ENCODE data around the gene ACACA. TPM values are rescaled to one million over a fixed set of nuclear protein-coding genes. Genes with fewer than 3 reads are reported as not detected.

ACACA gene
- polyA plus RNA-seq, 1 donor: 39.9 TPM

DNA sequence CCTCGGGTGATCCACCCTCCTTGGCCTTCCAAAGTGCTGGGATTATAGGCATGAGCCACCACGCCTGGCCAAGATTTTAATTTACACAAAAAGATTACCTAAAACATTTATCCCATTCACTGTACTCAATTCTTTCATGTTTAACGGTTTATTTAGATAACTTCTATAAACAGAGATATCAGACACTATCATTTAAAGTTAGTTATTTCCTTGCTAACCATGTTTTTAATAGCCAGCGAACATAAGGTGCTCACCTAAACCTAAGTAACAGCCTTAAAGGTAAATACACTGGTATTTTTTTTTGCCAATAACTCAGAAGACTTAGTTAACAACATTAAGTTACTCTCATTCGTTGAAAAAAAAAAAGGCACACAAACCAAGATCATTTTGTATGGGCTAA is 112.9 kb downstream of the ACACA start:
- no peak for DNase-seq

GRCh38 chr17:37292429-37293139 is 114.1 kb downstream of the ACACA start:
- no peak for DNase-seq

DNA sequence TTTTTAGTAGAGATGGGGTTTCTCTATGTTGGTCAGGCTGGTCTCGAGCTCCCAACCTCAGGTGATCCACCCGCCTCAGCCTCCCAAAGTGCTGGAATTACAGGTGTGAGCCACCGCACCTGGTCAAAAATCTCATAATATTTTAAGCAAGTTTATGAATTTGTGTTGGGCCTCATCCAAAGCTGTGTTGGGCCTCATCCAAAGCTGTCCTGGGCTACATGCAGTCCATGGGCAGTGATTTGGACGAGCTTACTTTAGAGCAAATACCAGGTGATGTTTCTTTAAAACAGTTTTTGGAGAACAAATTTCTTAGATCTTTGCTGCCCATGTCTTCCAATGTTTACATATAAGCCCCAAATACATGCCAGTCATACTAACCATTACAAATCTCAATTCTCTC is 115.3 kb downstream of the ACACA start:
- no peak for DNase-seq

DNA sequence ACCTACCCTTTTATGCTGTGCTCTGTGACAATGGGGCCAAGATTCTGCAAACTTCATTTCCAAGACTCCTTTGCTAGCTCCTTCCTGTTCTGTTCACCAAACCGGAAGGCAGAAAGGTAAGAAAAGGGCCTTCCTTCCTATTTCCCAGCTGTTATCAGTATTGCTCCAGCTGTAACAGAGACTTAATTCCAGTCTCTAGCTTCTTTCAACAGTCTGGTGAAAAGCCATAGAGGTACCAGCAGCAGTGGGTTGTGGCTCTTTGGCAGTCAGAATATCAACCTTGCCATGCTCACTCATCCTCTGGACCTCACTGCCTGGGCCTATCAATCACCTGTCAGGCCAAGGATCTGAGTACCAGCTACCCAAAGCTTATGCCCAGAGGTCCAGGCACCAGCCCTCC is 120.2 kb downstream of the ACACA start:
- DNase-seq: no peak

DNA sequence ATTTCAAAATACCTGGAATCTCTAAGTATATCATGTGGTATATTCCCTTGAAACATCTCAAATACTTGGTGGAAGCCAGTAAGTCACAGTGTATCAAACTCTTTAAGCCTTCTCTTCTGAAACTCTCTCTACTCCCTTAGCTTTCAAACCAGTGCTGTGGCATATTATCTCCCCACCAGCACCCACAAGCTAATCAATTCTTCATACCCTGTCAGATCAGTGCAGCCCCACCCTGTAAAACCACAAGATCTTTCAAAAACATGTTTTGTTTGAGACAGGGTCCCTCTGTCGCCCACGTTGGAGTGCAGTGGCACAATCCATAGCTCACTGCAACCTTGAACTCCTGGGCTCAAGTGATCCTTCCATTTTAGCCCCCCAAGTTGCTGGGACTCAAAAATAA is 122.4 kb downstream of the ACACA start:
- no peak for DNase-seq

DNA sequence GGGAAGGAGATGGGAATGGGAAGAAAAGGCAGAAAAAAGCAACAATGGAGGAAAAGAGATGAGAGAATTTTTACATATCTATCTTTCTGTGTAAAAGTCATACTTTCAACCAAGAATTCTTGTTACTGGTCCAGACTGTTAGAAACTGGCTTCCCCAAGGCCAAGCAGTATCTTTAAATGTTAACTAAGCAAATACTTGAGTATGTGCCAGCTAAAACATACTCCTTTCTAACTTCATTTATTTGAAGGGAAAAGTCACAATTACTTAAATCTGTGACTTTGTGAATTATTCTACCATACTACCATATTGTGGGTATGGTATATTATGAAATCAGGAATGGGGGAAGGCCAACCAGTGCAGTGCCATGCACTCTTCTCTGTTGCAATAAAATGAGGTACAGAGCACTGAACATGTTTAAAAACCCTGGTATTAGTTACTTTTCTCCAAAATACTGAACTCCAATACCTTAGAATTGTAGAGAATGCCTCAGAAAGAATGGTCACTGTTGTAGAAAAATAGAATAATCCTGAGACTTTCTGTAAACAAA is 123.1 kb downstream of the ACACA start:
- no peak for DNase-seq

GRCh38 chr17:37280841-37281240 is 125.8 kb downstream of the ACACA start:
- no peak for DNase-seq

DNA sequence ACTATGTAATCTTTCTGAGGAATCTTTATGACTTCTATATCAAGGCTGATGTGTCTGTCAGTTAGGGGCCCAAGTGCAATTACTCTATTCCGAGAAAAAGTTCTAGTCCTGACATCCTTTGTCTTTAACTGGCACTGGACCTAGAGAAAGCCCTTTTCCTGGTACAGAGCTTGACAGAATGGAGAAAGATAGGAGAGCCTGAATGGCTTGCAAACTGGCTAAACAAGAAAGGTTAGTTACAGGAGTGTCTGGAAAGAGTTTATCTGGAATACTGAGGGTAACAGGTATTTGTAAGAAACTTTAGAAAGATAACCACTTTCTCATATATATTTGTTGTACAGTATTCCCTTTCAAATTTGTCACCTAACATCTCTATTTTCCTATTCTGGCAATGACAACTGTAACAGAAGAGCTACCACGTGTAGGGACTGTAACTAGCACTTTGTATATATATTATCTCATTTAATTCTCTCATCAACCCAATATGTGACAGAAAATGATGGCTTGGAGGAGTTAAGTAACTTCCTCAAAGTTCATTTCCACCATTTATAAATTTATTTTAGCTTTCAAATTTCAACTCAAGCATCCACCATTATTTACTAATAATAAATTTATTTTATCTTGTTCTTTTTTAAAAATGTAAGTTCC is 128.3 kb downstream of the ACACA start:
- DNase-seq: no peak

- DNase-seq: no peak
Observed at GRCh38 chr17:37276475-37276874, 130.2 kb downstream of the ACACA start.

- peak; percentile 31 for DNase-seq
Observed at GRCh38 chr17:37274461-37274860, 132.2 kb downstream of the ACACA start.

GRCh38 chr17:37273409-37274051 is 133.1 kb downstream of the ACACA start:
- peak; percentile 34 for DNase-seq

DNA sequence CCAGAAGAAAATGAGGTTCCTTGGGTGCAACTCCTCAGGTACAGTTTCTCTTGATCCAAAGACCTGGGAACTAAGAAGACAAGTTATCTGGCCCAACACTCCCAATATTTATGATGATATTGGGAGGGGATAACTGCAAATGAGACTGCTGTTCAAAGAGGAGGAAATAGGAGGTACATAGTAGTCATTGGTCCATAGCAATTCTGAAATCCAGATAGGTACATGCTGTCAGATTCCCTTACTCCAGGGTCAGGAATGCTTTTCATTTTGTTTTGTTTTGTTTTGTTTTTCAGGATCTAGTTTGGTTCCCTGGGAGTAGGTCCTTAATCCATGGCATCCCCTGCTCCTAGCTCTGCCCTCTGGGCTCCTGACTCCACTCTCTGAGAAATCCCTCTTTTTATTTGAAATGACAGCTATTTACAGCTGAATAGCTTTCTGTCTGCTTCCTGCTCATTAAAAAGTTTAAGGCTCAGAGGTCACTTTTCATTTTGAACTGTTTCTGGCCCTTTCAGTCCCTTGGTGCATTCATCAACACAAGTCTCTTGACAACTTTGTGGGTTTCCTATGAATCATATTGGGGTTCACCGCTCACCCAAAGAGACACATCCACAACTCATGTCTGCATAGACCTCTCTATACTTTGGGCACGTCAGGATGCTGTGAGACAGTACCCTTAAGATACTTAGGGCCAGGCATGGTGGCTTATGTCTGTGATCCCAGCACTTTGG is 141.0 kb downstream of the ACACA start:
- no peak for DNase-seq

- no peak for DNase-seq
Observed at GRCh38 chr17:37261286-37261685, 145.3 kb downstream of the ACACA start.

DNA sequence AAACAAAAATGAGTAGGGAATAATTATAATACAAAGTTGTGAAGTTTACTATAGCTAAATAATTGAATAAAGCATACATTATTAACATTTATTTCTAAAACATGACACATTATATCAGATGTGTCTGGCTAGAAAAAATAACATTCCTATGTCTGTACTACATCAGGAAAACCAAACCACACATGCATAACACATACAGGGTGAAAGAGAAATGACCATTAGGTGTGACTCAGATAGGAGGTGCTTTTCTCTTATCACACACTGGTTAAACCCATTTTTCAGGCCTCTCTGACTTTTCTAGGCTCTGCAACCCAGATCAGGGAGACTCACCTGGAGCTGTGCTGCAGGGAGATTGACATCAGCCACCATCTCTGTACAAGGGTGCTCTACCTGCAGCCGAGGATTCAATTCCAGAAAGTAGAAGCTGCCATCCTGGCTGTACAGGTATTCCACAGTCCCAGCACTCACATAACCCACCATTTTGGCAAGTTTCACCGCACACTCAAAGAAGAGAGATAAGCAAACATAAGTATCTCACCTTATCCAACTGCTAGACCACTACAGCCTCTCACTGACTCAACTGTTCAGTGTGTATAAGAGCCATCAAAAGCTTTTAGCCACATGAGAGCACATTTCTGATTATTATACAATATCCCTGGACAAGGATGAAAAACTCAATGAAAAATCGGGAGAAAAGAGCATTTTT is 147.5 kb downstream of the ACACA start:
- no peak for DNase-seq

GRCh38 chr17:37256627-37257026 is 150.0 kb downstream of the ACACA start:
- DNase-seq: no peak

DNA sequence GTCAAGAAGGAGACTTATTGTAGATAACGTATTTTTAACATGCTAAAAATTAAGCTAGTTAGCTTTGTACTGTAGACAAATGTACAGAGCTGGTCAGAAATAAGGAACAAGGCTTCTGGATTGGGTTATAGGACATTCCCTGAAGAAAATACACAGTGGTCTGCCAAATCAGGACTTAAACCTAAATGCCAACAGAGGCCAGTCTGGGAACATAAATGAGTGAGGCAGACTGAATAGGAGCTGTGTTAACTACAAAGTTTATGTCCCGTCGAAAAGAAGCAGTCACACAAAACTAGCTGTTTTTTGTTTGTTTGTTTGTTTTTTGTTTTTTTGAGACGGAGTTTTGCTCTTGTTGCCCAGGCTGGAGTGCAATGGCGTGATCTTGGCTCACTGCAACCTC is 151.2 kb downstream of the ACACA start:
- DNase-seq: no peak

DNA sequence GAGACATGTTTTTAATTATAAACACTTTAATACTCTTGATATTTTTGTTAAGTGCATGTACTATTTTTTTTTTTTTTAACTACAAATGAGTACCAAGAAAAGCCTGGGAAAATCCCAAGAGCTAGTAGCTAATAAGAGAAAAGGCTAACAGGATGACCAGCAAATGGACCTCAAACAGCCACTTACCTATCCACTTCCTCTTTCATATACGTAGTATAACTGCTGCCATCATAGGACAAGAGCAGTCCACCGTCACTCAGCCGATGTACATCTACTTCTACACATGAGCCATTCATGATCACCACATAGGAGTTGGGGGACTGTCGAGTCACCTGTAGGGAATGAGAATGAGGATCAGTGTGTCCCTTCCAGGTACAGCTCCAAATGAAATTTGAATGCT is 158.8 kb downstream of the ACACA start:
- DNase-seq: no peak

DNA sequence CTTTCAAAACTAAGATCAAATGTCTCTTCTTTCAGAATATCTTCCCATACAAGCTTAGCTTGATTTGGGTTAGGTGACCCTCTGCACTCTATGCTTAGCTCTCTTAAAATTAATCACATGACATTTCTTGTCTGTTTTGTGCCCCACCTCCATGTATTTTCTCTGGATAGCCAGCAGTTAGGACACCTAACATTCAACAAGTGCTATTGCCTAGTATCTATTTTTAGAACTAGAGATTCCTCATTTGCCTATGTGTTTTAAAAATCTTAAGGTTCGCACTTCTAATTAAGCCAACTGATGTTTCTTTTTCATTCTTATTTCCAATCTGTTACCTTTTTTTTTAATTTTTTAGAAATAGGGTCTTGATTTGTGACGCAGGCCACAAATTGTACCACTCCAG is 160.6 kb downstream of the ACACA start:
- no peak for DNase-seq

GRCh38 chr17:37240381-37240780 is 166.3 kb downstream of the ACACA start:
- no peak for DNase-seq

- DNase-seq: peak; percentile 18
Observed at GRCh38 chr17:37239690-37240334, 166.8 kb downstream of the ACACA start.

- no peak for DNase-seq
Observed at GRCh38 chr17:37234106-37234505, 172.5 kb downstream of the ACACA start.
